OCI-LY7 (cell line): ENCODE results near the gene GIPC1.

ENCODE experiments used
- EZH2phosphoT487 ChIP-seq: fragments of 200-600 bp; sonication (generic); IDR thresholded peaks from 2 replicates; pipeline ENCODE4 v1.6.1; 2018; ENCODE audit warnings: low read depth, borderline replicate concordance, mild to moderate bottlenecking, mixed run types, antibody characterized with exemption, low read length, moderate library complexity, mixed read lengths
- TF ChIP-seq, protein P1 (sequence below): fragments of 200-600 bp; sonication (generic); conservative IDR thresholded peaks from 2 replicates; pipeline ENCODE4 v1.5.1; 2014; ENCODE audit warnings: mild to moderate bottlenecking, antibody characterized with exemption, low read length, moderate library complexity, mixed read lengths

DNA sequence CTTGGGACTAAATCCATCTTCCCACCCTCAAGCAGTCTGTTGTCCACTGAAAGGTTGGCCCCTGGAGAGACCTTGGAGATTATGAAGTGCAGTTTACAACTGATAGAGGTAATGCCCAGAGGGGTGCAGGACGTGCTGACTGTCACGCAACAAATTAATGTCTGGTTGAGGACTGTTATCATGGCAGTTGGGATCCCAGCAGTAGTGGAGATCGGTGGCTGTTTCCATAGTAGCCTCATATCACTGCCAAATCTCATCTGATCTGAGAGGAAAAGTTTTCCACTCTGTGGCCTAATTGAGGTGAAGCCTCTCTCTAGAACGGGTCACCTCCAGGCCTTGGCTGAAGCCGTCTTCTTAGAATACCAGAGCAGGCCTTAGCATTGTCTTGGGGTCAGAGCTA, 37.5 kb upstream of the GIPC1 start:
- TF ChIP-seq, protein P1, sequence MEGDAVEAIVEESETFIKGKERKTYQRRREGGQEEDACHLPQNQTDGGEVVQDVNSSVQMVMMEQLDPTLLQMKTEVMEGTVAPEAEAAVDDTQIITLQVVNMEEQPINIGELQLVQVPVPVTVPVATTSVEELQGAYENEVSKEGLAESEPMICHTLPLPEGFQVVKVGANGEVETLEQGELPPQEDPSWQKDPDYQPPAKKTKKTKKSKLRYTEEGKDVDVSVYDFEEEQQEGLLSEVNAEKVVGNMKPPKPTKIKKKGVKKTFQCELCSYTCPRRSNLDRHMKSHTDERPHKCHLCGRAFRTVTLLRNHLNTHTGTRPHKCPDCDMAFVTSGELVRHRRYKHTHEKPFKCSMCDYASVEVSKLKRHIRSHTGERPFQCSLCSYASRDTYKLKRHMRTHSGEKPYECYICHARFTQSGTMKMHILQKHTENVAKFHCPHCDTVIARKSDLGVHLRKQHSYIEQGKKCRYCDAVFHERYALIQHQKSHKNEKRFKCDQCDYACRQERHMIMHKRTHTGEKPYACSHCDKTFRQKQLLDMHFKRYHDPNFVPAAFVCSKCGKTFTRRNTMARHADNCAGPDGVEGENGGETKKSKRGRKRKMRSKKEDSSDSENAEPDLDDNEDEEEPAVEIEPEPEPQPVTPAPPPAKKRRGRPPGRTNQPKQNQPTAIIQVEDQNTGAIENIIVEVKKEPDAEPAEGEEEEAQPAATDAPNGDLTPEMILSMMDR: no peak
- no peak for TF ChIP-seq EZH2phosphoT487
